ENCODE measurements around the gene BRINP1.

The BRINP1 gene, protein sequence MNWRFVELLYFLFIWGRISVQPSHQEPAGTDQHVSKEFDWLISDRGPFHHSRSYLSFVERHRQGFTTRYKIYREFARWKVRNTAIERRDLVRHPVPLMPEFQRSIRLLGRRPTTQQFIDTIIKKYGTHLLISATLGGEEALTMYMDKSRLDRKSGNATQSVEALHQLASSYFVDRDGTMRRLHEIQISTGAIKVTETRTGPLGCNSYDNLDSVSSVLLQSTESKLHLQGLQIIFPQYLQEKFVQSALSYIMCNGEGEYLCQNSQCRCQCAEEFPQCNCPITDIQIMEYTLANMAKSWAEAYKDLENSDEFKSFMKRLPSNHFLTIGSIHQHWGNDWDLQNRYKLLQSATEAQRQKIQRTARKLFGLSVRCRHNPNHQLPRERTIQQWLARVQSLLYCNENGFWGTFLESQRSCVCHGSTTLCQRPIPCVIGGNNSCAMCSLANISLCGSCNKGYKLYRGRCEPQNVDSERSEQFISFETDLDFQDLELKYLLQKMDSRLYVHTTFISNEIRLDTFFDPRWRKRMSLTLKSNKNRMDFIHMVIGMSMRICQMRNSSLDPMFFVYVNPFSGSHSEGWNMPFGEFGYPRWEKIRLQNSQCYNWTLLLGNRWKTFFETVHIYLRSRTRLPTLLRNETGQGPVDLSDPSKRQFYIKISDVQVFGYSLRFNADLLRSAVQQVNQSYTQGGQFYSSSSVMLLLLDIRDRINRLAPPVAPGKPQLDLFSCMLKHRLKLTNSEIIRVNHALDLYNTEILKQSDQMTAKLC

DNA sequence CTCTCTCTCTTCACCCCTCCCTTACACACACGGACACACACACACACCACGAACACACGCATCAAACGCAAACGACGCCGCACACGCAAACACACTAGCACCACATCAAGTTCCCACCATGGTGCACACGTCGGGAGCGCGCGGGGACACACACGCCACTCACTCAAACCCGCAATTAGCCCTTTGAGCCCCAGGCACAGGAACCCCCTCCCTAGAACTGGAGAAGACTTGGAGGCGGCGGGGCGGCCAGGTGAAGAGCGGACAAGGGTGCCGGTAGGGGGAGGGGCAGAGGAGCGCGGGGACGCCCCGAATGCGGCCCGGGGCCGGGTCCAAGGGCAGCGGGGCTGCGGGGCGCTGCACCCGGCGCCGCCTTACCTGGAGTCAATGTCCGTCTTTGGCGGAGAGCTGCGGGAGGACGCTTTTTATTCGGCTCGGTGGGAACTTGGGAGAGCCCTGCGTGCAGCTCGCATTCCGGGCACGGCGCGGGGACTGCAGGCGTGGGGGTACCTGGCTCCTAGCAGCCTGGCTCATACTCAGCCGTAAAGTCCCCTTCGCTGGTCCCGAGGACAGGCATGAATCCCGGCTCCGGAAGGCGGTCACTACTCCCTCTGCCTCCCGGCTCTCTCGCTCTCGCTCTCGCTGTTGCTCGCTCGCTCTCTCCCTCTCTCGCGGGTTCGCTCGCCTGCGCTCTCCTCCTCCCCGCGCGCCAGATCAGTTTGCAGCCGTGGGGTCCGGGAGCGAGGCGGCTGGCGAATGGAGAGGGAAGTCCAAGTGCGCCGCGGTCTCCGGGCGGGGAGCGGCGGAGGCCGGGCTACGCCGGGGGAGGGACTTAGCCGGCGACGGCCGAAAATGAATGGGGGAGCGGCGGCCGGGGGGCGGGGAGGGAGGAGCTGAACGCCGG is at the start of gene BRINP1:
TSS of gene BRINP1 (minus strand) at position 755 of the 901 bp plus-strand sequence. CDS start 56,080 bp downstream, outside the sequence.
- no peak for DNase-seq

DNA sequence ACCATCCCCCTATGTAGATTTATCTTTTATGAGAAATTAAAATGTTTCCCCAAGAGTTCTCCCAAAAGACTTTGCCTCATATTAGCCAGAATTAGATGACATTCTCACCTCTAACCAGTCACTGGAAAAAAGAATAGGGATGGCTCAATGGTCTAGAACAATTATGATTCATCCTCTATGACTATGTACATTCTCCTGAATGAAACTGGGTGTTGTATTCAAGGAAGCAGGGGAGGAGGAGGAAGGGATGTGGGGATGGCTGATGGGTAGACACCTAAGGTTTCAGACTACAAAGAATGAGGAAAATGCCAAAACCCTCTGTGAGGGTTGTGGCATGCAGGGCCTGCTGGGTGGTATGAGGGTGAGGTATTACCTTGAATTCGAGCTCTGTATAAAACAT is 49.5 kb upstream of the BRINP1 start:
- no peak for DNase-seq

GRCh38 chr9:119416793-119417192 is 47.6 kb upstream of the BRINP1 start:
- no peak for DNase-seq

GRCh38 chr9:119412399-119412798 is 43.2 kb upstream of the BRINP1 start:
- no peak for DNase-seq

- no peak for DNase-seq
These were observed 40.3 kb upstream of the BRINP1 start for GRCh38 chr9:119409552-119409951.

DNA sequence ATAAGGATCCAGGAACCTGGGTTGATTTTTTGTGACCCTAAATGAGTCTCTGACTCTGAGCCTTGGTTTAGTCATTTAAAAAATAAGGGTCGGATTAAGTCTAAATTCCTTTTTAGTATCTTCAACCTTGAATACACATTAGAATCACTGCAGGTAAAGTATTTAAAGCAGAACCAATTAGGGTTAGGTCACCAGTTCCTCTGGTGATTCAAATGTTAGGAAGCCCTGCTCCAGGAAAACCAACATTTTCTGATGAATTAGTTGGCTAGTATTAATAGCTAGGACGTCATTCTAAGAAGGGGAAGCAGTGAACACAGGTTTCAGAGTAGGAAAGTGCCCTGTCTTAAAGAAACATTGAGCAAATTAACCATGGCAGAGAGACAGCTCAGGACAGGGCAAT is 31.4 kb upstream of the BRINP1 start:
- no peak for DNase-seq

GRCh38 chr9:119398350-119398749 is 29.1 kb upstream of the BRINP1 start:
- DNase-seq, result no peak

DNA sequence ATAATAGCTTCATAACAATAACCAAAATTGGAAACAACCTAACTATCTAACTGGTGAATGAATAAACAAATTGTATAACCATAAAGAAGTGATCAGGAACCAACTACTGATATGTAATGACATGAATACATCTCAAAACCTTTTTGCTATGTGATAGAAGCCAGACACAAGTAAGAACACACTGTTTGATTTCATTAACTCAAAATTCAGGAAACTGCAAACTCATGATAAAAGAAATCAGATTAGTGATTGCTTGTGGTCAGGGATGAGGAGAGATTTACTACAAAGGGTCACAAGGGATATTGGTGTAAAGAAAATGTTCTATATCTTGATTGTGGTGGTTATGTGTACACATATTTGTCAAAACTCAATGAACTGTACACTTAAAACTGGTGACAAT is 22.6 kb upstream of the BRINP1 start:
- no peak for DNase-seq

DNA sequence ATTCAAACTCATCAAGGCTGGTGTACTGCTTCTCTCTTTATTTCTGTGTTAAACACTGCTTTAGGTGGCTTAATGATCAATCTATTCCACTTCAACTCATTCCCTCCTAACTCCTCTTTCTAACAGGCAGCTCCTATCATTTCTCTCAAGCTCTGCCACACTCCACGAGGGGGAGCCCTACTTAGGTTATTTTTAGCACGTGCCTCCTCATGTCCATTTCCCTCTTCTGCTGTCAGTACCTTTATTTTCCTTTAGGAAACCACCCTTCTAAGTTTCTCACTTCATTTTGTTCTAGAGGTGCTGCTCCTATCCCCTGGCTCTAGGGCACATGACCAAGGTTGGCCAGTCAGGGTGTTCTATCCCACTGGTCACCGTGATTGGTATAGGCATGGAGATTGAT is 6.7 kb upstream of the BRINP1 start:
- no peak for DNase-seq

DNA sequence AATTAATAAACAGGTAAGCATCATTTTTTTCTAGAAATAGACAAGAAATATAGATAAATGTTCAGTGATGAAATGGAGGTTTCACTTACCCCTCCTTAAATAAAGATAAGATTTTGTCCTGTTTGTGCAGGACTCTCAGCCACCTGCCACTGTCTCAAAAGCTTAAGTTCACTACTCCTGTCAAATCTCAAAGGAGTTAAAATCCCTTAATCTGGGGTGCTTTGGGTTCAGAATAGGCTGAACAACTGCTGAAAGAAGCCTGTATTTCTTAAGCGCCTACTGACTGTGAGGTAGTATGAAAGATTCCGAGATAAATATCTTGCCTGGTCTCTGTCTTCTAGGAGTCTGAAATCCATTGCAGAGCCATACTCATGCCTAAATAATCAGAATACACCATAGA is 3.7 kb upstream of the BRINP1 start:
- no peak for DNase-seq

GRCh38 chr9:119370816-119371215 is 1.6 kb upstream of the BRINP1 start:
- no peak for DNase-seq

GRCh38 chr9:119369680-119370366 is 588 bp upstream of the BRINP1 start:
- DNase-seq, result no peak

- no peak for DNase-seq
These were observed 1.1 kb downstream of the BRINP1 start for GRCh38 chr9:119368179-119368578.

DNA sequence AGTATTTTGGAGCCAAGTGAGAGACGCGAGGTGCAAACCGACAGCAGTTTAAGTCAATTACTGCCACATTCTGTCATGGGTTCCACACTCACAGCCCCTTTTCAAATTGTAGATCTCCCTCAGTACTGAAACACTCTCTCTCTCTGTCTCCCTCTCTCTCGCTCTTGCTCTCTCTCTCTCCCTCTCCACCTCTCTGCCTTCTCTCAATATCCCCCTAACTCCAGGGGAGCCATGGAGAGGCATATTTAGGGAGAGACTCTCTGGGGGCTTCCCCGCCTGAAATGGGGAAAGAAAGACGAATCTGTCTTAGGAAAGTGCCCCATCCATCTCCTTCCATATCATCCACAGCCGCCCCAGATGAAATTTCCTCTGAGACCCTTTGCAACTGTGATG is 1.6 kb downstream of the BRINP1 start:
- DNase-seq, result no peak

- no peak for DNase-seq
These were observed 2.1 kb downstream of the BRINP1 start for GRCh38 chr9:119366909-119367682.

DNA sequence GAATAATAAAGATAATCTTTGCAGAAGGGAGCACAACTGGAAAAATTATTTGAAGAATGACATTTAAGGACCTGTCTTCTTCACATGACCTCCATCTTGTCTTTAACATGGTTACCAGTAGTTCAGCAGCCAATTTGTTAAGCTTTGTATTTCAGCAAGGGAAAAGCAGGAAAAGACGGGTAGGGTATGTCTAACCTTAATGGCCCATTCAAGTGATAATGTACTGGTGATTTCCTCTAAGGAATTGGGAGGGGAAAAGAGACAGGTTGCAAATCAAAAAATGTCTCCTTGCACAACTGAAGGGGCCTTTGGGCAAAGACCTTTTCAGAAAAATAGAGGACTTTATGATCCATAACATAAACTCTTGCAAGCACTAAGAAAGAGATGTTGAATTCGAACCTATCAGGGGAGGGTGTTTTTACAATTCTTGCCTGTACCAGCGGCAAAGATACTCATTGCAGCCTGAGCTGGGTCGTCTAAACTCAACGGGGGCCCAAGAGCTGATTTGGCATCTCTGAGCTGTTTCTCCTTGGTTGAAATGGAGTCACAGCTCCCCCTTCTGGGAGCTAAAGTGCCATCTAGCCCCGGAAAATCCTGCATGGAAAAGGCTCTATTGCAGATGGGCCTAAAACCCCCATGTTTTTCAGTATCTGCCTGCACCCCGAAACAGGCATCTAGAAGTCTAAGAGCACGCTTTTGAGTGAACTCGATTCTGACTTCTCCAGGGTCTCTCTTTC is 3.8 kb downstream of the BRINP1 start:
- no peak for DNase-seq

DNA sequence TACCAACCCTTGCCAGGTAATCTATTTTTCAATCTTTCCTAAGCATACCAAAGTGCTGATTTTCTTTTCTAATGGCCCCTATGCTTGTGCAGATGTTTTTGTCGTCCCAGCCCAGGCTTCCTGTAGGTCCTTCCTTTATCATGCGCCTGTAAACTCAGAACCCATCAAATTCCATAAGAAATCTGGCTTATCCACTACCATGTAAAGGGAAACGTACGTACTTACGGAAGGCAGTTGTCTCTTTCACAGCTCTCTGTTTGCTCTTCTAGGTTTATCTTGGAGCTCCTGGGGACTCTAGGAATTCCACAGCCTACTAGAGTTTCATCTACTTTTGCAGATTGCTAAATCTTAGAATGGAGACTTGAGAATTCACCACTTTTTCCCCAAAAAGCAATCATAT is 9.0 kb downstream of the BRINP1 start:
- DNase-seq, result no peak

GRCh38 chr9:119357336-119358096 is 11.7 kb downstream of the BRINP1 start:
- DNase-seq, result no peak

DNA sequence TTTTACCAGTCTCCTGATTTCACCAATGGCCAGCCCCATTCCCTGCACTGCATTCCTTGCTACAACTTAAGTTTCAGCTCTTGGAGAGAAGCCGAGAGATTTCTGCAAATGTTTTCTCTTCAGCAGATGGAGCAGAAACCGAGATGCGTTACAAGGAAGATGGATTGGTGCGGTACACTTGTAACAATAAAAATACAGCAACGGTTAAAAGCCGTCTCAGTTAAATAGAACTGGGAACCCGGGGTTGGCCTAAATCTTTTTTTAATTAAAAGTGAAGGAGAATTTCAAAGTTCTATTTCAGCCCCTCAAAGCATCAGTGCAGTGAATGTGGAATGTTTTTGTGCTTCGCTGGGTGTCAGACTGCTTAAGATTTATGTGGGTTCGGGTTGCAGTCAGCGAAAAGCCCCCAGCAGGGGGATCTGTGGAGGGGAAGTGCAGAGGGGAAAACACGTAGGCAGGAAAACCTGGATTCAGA is 19.8 kb downstream of the BRINP1 start:
- no peak for DNase-seq
